Measurements from ENCODE around the gene PPP1R1B.

Gene PPP1R1B

GRCh38 chr17:39595928-39596510 lies 30.7 kb upstream of the PPP1R1B start:
- no peak overlapping the region for H3K4me3 ChIP-seq (ENCODE audit: low read depth, low read length)
- no peak for DNase-seq
- no peaks in the 10 kb centered on the region for H3K9me3 ChIP-seq (ENCODE audit: severe bottlenecking)
- no peak for TF ChIP-seq CTCF (IDR thresholded peaks at IDR 0.05; ENCODE audit: low read depth, low read length)
- no peak overlapping the region for H3K27ac ChIP-seq
- H3K27me3 ChIP-seq (ENCODE audit: insufficient read depth, low read depth, severe bottlenecking) = peaks cover 100% of the 10 kb centered on the region
- H3K36me3 ChIP-seq = no peaks in the 10 kb centered on the region

GRCh38 chr17:39596543-39597267 lies 30.0 kb upstream of the PPP1R1B start:
- H3K4me3 ChIP-seq (ENCODE audit: low read depth, low read length) = no peak overlapping the region
- no peaks in the 10 kb centered on the region for H3K36me3 ChIP-seq
- H3K27me3 ChIP-seq (ENCODE audit: insufficient read depth, low read depth, severe bottlenecking) = peaks cover 100% of the 10 kb centered on the region
- no peak overlapping the region for H3K27ac ChIP-seq
- H3K9me3 ChIP-seq (ENCODE audit: severe bottlenecking) = no peaks in the 10 kb centered on the region
- DNase-seq = no peak
- no peak for TF ChIP-seq CTCF (IDR thresholded peaks at IDR 0.05; ENCODE audit: low read depth, low read length)

DNA sequence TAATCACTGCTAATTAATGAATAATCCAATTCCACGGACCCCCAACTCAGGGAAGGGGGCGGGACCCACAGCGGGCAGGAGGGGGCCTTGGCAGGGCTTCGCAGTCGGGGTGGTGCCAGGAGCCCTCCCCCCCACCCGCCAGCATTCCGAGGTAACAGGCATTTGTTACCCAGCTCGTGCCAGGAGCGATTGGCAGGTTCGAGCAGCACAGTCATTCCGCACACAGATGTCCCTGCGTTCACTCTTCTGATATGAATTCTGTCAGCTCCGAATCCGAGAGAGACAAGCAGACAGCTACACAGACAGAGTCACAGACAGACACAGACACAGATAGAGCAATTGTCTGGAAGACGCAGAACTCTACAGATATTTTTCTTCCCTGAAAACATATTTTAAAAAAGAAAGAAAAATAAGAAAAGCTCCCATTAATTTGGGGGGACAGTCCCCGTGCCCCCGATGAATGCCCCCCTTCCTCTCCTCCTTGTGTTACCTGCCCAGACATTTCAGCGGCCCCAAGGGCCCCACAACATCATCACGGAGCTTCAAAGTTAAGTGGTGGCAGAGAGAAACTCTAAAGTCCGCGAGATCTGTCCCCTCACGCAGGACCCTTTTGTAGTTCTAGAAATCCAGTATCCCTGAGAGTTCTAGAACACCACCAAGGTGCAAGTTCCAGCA lies 29.2 kb upstream of the PPP1R1B start:
- Histone ChIP-seq H3K27ac (no peak overlapping the region), H3K27me3 (ENCODE audit: insufficient read depth, low read depth, severe bottlenecking) (peaks cover 100% of the 10 kb centered on the region), H3K36me3 (no peaks in the 10 kb centered on the region), H3K4me3 (ENCODE audit: low read depth, low read length) (no peak overlapping the region), H3K9me3 (ENCODE audit: severe bottlenecking) (no peaks in the 10 kb centered on the region)
- no peak for DNase-seq
- no peak for TF ChIP-seq CTCF (IDR thresholded peaks at IDR 0.05; ENCODE audit: low read depth, low read length)

- Histone ChIP-seq H3K4me3 (ENCODE audit: low read depth, low read length) (no peak overlapping the region), H3K27ac (no peak overlapping the region), H3K27me3 (ENCODE audit: insufficient read depth, low read depth, severe bottlenecking) (peaks cover 100% of the 10 kb centered on the region), H3K9me3 (ENCODE audit: severe bottlenecking) (no peaks in the 10 kb centered on the region), H3K36me3 (no peaks in the 10 kb centered on the region)
- no peak for DNase-seq
- TF ChIP-seq CTCF (IDR thresholded peaks at IDR 0.05; ENCODE audit: low read depth, low read length) = no peak
These were observed 28.7 kb upstream of the PPP1R1B start for GRCh38 chr17:39598047-39598481.

GRCh38 chr17:39598630-39599003 lies 28.1 kb upstream of the PPP1R1B start:
- no peak overlapping the region for H3K4me3 ChIP-seq (ENCODE audit: low read depth, low read length)
- no peak for TF ChIP-seq CTCF (IDR thresholded peaks at IDR 0.05; ENCODE audit: low read depth, low read length)
- H3K27ac ChIP-seq = no peak overlapping the region
- H3K36me3 ChIP-seq = no peaks in the 10 kb centered on the region
- DNase-seq = no peak
- H3K27me3 ChIP-seq (ENCODE audit: insufficient read depth, low read depth, severe bottlenecking) = peaks cover 100% of the 10 kb centered on the region
- no peaks in the 10 kb centered on the region for H3K9me3 ChIP-seq (ENCODE audit: severe bottlenecking)
